ENCODE data around the gene MS4A6E.
A peak's percentile ranks its signal among the peaks of the same experiment; 100 is the strongest.
"Not testable (repeated sequence)": the region's sequence is repeated elsewhere in the genome, so short reads cannot be mapped to it uniquely, and the experiment has no call there.

MS4A6E gene

GRCh38 chr11:60301178-60301577 lies 25.9 kb upstream of the MS4A6E start:
- no peak for TF ChIP-seq CTCF (IDR thresholded peaks at IDR 0.05; ENCODE audit: extremely low read depth, missing control alignments)
- no peak for DNase-seq (ENCODE audit: low spot score)

- DNase-seq (ENCODE audit: low spot score) = not testable (repeated sequence)
Measured at GRCh38 chr11:60301884-60302283, 25.2 kb upstream of the MS4A6E start.

- DNase-seq (ENCODE audit: low spot score) = no peak
- TF ChIP-seq CTCF (IDR thresholded peaks at IDR 0.05; ENCODE audit: extremely low read depth, missing control alignments) = no peak
Measured at GRCh38 chr11:60303661-60304060, 23.4 kb upstream of the MS4A6E start.

- no peak for TF ChIP-seq CTCF (IDR thresholded peaks at IDR 0.05; ENCODE audit: extremely low read depth, missing control alignments)
- DNase-seq (ENCODE audit: low spot score) = no peak
Measured at GRCh38 chr11:60305906-60306619, 21.0 kb upstream of the MS4A6E start.

GRCh38 chr11:60307507-60308195 lies 19.4 kb upstream of the MS4A6E start:
- no peak for TF ChIP-seq CTCF (IDR thresholded peaks at IDR 0.05; ENCODE audit: extremely low read depth, missing control alignments)
- DNase-seq (ENCODE audit: low spot score) = no peak

GRCh38 chr11:60310407-60310998 lies 16.6 kb upstream of the MS4A6E start:
- DNase-seq (ENCODE audit: low spot score) = peak; percentile 46
- no peak for TF ChIP-seq CTCF (IDR thresholded peaks at IDR 0.05; ENCODE audit: extremely low read depth, missing control alignments)

- DNase-seq (ENCODE audit: low spot score) = no peak
- no peak for TF ChIP-seq CTCF (IDR thresholded peaks at IDR 0.05; ENCODE audit: extremely low read depth, missing control alignments)
Measured at GRCh38 chr11:60314635-60315321, 12.3 kb upstream of the MS4A6E start.

All from GM20000 (cell line).